A673 (cell line): ENCODE data around the gene DPH1. TPM values are rescaled to one million over a fixed set of nuclear protein-coding genes. Genes with fewer than 3 reads are reported as not detected.

ENCODE experiments used
- BruUV-seq: library from RNA; stranded (reverse); fragments of 400-500 nt; replicated peaks from 2 replicates; lab custom pipeline; 2021; lab: Mats Ljungman, UMichigan
- CTCF ChIA-PET: fragments of 300-600 bp; sonication (Branson Sonifier 250); formaldehyde crosslinking; loops from one replicate; lab custom pipeline; 2022; ENCODE audit warnings: antibody characterized with exemption; lab: Charles Lee
- POLR2A ChIA-PET: fragments of 300-600 bp; sonication (Branson Sonifier 250); formaldehyde crosslinking; loops from one replicate; lab custom pipeline; 2022; ENCODE audit warnings: antibody characterized with exemption; ENCODE audit not compliant: low non-redundant PET; lab: Charles Lee
- DNase-seq: peaks from one replicate; pipeline ENCODE4 v3.0.0-alpha.2; 2015; ENCODE audit warnings: low spot score
- H3K27ac ChIP-seq: fragments of 200-600 bp; sonication (generic); 2 replicates; pipeline ENCODE4 v1.5.1; 2016; ENCODE audit warnings: mixed run types, low read depth, mild to moderate bottlenecking, mixed read lengths, antibody characterized with exemption, low read length; ENCODE audit not compliant: poor library complexity, severe bottlenecking
- H3K27me3 ChIP-seq: fragments of 200-600 bp; sonication (generic); replicated peaks from 2 replicates; pipeline ENCODE4 v1.6.1; 2017; ENCODE audit warnings: mixed run types, low read depth, mild to moderate bottlenecking, mixed read lengths, antibody characterized with exemption, low read length; ENCODE audit not compliant: insufficient read depth, poor library complexity
- H3K36me3 ChIP-seq: fragments of 200-600 bp; sonication (generic); 2 replicates; pipeline ENCODE4 v1.6.1; 2016; ENCODE audit warnings: mixed run types, mild to moderate bottlenecking, mixed read lengths, antibody characterized with exemption, low read length; ENCODE audit not compliant: insufficient read depth, poor library complexity, severe bottlenecking
- H3K4me1 ChIP-seq: fragments of 200-600 bp; sonication (generic); 2 replicates; pipeline ENCODE4 v1.6.1; 2017; ENCODE audit warnings: mixed run types, mild to moderate bottlenecking, mixed read lengths, antibody characterized with exemption, low read length; ENCODE audit not compliant: insufficient read depth, poor library complexity, severe bottlenecking
- H3K4me3 ChIP-seq: fragments of 200-600 bp; sonication (generic); 2 replicates; pipeline ENCODE4 v1.5.1; 2016; ENCODE audit warnings: low read depth, mixed run types, mild to moderate bottlenecking, mixed read lengths, low read length; ENCODE audit not compliant: poor library complexity, severe bottlenecking
- H3K9me3 ChIP-seq: fragments of 200-600 bp; sonication (generic); 2 replicates; pipeline ENCODE4 v1.6.1; 2016; ENCODE audit warnings: mixed run types, low read depth, mild to moderate bottlenecking, mixed read lengths, antibody characterized with exemption, low read length; ENCODE audit not compliant: poor library complexity, severe bottlenecking
- EZH2 ChIP-seq: fragments of 200-600 bp; sonication (generic); IDR thresholded peaks from 2 replicates; pipeline ENCODE4 v1.6.1; 2017; ENCODE audit warnings: borderline replicate concordance, low read depth, mild to moderate bottlenecking, mixed read lengths, antibody characterized with exemption, low read length; ENCODE audit not compliant: poor library complexity, severe bottlenecking
- intact Hi-C: fragments of 100-400 bp; cut with micrococcal nuclease; formaldehyde crosslinking; loops from one replicate; pipeline ENCODE4 v1.10.0; 2022; ENCODE audit not compliant: unreplicated experiment
- total RNA-seq: library from RNA; stranded (reverse); gene quantifications from 2 replicates; pipeline ENCODE4 v1.2.3, GENCODE V29; 2021
- TF ChIP-seq, protein P1 (sequence below): fragments of 300-800, 200-600 bp; sonication (generic); conservative IDR thresholded peaks from 2 replicates; pipeline ENCODE4 v1.5.1; 2017; ENCODE audit warnings: low read depth, mild to moderate bottlenecking, antibody characterized with exemption, low read length, moderate library complexity, mixed read lengths

The DPH1 gene
- total RNA-seq, 1 experiment from 2014 or later: 51.1 TPM

DNA sequence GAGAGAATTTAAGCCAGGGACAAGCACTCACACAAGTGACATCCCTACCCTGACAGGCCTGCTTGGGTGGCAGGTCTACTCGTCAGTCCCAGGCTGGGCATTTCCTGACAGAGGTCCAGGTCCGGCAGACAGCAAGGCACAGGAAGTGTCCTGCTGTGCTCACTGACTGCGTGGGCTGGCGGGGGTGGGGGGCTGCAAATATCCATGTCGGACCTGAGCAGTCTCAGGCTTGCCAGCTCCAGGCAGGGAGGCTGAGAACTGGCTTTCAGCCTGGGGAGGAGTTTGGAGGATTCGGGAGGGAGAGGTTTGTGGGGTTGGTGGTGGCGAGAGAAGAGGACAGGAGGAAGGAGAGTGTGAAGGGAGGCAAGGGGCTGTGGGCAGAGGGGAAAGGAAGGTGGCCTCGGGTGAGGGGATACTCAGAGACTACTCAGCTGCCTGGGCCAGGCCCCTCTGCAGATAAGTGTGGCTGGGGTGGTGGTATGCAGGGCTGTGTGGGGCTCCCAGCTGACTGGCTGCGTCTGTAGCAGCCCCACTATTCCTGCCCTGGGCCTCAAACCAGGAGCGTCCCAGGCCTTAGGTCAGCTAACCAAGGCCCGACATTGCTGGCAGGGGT lies 32.7 kb downstream of the DPH1 start:
- DNase-seq: peak; percentile 67
- intact Hi-C loops: no loop called here

DNA sequence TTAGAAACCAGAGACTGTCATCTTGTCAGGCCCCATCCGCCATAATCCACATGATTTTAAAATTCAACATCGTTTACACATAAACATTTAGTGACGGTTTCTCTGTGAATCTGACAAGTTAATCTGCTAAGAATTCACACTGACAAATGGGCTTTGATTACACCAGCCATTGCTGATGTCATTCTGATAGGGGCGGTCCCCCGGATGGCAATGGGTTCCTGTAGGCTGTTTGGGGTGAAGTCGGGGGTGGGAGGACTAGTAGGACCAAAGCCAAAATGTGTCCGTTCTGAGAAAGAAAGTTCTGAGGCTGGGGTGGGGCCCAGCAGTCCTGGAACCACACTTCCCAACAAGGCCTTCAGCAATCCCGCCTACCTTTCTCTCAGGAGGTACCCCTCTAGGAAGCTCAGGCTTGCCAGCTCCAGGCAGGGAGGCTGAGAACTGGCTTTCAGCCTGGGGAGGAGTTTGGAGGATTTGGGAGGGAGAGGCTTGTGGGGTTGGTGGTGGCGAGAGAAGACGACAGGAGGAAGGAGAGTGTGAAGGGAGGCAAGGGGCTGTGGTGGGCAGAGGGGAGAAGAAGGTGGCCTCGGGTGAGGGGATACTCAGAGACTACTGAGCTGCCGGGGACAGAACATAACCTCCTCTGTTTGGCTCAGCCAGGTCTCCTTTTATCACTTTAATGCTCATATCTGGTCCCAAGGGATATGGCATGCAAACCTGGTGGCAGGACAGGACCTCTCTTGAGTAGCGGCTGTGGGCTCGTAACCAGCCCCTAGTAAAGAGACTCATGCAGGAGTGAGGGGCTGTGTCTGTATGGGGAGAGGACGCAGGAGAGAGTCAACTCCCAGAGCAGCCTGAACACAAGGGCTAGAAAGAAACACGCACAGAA lies 33.6 kb downstream of the DPH1 start:
- no peak overlapping the region for H3K4me3 ChIP-seq
- intact Hi-C loops: no loop called here
- POLR2A ChIA-PET: no interaction called here
- CTCF ChIA-PET: interaction anchor here (1.2 kb wide), 1 partner anchor 9 kb away, joined by 5 read pairs; no protein-coding TSS in a partner anchor
- BruUV-seq: no TSS peak
- DNase-seq: peak; percentile 32
- H3K36me3 ChIP-seq: peaks cover 19% of the 10 kb centered on the region
- no peaks in the 10 kb centered on the region for H3K27me3 ChIP-seq
- TF ChIP-seq EZH2: no peak
- TF ChIP-seq, protein P1, sequence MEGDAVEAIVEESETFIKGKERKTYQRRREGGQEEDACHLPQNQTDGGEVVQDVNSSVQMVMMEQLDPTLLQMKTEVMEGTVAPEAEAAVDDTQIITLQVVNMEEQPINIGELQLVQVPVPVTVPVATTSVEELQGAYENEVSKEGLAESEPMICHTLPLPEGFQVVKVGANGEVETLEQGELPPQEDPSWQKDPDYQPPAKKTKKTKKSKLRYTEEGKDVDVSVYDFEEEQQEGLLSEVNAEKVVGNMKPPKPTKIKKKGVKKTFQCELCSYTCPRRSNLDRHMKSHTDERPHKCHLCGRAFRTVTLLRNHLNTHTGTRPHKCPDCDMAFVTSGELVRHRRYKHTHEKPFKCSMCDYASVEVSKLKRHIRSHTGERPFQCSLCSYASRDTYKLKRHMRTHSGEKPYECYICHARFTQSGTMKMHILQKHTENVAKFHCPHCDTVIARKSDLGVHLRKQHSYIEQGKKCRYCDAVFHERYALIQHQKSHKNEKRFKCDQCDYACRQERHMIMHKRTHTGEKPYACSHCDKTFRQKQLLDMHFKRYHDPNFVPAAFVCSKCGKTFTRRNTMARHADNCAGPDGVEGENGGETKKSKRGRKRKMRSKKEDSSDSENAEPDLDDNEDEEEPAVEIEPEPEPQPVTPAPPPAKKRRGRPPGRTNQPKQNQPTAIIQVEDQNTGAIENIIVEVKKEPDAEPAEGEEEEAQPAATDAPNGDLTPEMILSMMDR: no peak
- H3K4me1 ChIP-seq: peaks cover 30% of the 10 kb centered on the region
- no peaks in the 10 kb centered on the region for H3K9me3 ChIP-seq
- peak overlapping the region; percentile 62 for H3K27ac ChIP-seq

More for the DNA sequence above, 32.7 kb downstream of the DPH1 start:
- Histone ChIP-seq H3K36me3 (peaks cover 16% of the 10 kb centered on the region), H3K27ac (peak overlapping the region; percentile 62), H3K4me1 (peaks cover 22% of the 10 kb centered on the region), H3K9me3 (no peaks in the 10 kb centered on the region), H3K4me3 (no peak overlapping the region), H3K27me3 (no peaks in the 10 kb centered on the region)
- no TSS peak for BruUV-seq
- TF ChIP-seq, protein P1: no peak
- TF ChIP-seq EZH2: no peak
- ChIA-PET CTCF (no interaction called here), POLR2A (no interaction called here)

DNA sequence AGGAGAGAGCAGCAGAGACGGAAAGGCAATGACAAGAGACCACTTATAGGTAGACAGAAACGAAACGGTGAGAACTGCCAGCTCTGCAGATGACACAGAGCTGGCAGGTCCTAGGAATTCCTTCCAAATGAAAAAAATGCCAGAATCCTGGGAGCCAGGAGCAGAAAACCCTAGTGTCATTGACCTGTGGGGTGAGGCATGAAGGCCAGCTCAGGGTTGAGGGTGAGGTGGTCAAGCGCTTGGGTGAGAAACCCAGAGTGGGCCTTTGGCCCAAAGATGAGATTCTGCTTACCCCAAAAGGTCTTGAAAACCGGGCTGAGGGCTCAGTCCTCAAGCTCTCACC lies 34.2 kb downstream of the DPH1 start:
- Histone ChIP-seq H3K27ac (peak overlapping the region; percentile 62), H3K9me3 (no peaks in the 10 kb centered on the region), H3K27me3 (no peaks in the 10 kb centered on the region), H3K4me1 (peaks cover 30% of the 10 kb centered on the region), H3K36me3 (peaks cover 21% of the 10 kb centered on the region), H3K4me3 (no peak overlapping the region)
- DNase-seq: no peak
- intact Hi-C loops: no loop called here
- TF ChIP-seq EZH2: no peak
- TF ChIP-seq, protein P1: no peak
- no TSS peak for BruUV-seq
- CTCF ChIA-PET: interaction anchor here (1.2 kb wide), 1 partner anchor 10 kb away, joined by 5 read pairs; no protein-coding TSS in a partner anchor
- POLR2A ChIA-PET: no interaction called here
